Mesothelial cell of epicardium (in vitro differentiated cells): ENCODE results near the gene KLHL14. TPM values are rescaled to one million over a fixed set of nuclear protein-coding genes. Genes with fewer than 3 reads are reported as not detected.
A peak's percentile ranks its signal among the peaks of the same experiment; 100 is the strongest.

Experiments
- DNase-seq, 2 experiments: peaks; one replicate each; pipeline ENCODE4 v3.0.0; 2021; ENCODE audit warnings: low spot score in 2 of 2; ENCODE audit not compliant: unreplicated experiment in 2 of 2
- H3K27ac Mint-ChIP-seq: 2 replicates; pipeline ENCODE4 v1.8.0; 2021; ENCODE audit warnings: mixed read lengths
- H3K27me3 Mint-ChIP-seq: 2 replicates; pipeline ENCODE4 v1.8.0; 2021; ENCODE audit warnings: low read depth, mixed read lengths
- H3K36me3 Mint-ChIP-seq: 2 replicates; pipeline ENCODE4 v1.8.0; 2021; ENCODE audit warnings: mixed read lengths
- H3K4me1 Mint-ChIP-seq: 2 replicates; pipeline ENCODE4 v1.8.0; 2021; ENCODE audit warnings: mixed read lengths
- H3K4me3 Mint-ChIP-seq: 2 replicates; pipeline ENCODE4 v1.8.0; 2021; ENCODE audit warnings: mild to moderate bottlenecking, moderate library complexity, mixed read lengths
- H3K9me3 Mint-ChIP-seq: 2 replicates; pipeline ENCODE4 v1.8.0; 2021; ENCODE audit warnings: mixed read lengths
- CTCF ChIP-seq: fragments of 200-600 bp; sonication (generic); IDR thresholded peaks from one replicate; pipeline ENCODE4 v1.5.0; 2021; ENCODE audit warnings: antibody characterized with exemption; ENCODE audit not compliant: unreplicated experiment
- total RNA-seq: library from RNA; stranded (reverse); gene quantifications from 3 replicates; pipeline ENCODE4 v1.2.1, GENCODE V29; 2021

KLHL14 gene
- total RNA-seq, 1 donor from 2014 or later = 0.04 TPM

GRCh38 chr18:32769586-32770053 is 3.2 kb downstream of the KLHL14 start:
- H3K36me3 Mint-ChIP-seq = no peaks in the 10 kb centered on the region
- TF ChIP-seq CTCF = no peak
- H3K4me1 Mint-ChIP-seq = peaks cover 22% of the 10 kb centered on the region
- H3K9me3 Mint-ChIP-seq = no peaks in the 10 kb centered on the region
- peaks cover 87% of the 10 kb centered on the region for H3K27me3 Mint-ChIP-seq
- peak overlapping the region; percentile 57 for H3K4me3 Mint-ChIP-seq
- no peak for DNase-seq
- no peak overlapping the region for H3K27ac Mint-ChIP-seq

- no peak overlapping the region for H3K27ac Mint-ChIP-seq
- DNase-seq = no peak
- H3K36me3 Mint-ChIP-seq = no peaks in the 10 kb centered on the region
- peaks cover 86% of the 10 kb centered on the region for H3K27me3 Mint-ChIP-seq
- H3K4me3 Mint-ChIP-seq = peak overlapping the region; percentile 37
- TF ChIP-seq CTCF = no peak
- peaks cover 22% of the 10 kb centered on the region for H3K4me1 Mint-ChIP-seq
- H3K9me3 Mint-ChIP-seq = no peaks in the 10 kb centered on the region
Observed at GRCh38 chr18:32769071-32769585, 3.7 kb downstream of the KLHL14 start.

- Mint-ChIP-seq H3K27ac (no peak overlapping the region), H3K9me3 (no peaks in the 10 kb centered on the region), H3K4me1 (peaks cover 18% of the 10 kb centered on the region), H3K4me3 (no peak overlapping the region), H3K27me3 (peaks cover 78% of the 10 kb centered on the region), H3K36me3 (no peaks in the 10 kb centered on the region)
- no peak for DNase-seq
- TF ChIP-seq CTCF = no peak
Observed at GRCh38 chr18:32767400-32767799, 5.4 kb downstream of the KLHL14 start.

GRCh38 chr18:32764611-32765244 is 8.1 kb downstream of the KLHL14 start:
- no peak for DNase-seq
- H3K4me1 Mint-ChIP-seq = peaks cover 4% of the 10 kb centered on the region
- H3K27ac Mint-ChIP-seq = no peak overlapping the region
- no peak overlapping the region for H3K4me3 Mint-ChIP-seq
- H3K36me3 Mint-ChIP-seq = no peaks in the 10 kb centered on the region
- H3K27me3 Mint-ChIP-seq = peaks cover 65% of the 10 kb centered on the region
- no peaks in the 10 kb centered on the region for H3K9me3 Mint-ChIP-seq
- no peak for TF ChIP-seq CTCF

GRCh38 chr18:32763293-32763692 is 9.5 kb downstream of the KLHL14 start:
- no peaks in the 10 kb centered on the region for H3K36me3 Mint-ChIP-seq
- no peak overlapping the region for H3K27ac Mint-ChIP-seq
- H3K4me3 Mint-ChIP-seq = no peak overlapping the region
- DNase-seq = no peak
- peaks cover 58% of the 10 kb centered on the region for H3K27me3 Mint-ChIP-seq
- H3K4me1 Mint-ChIP-seq = peaks cover 2% of the 10 kb centered on the region
- TF ChIP-seq CTCF = no peak
- H3K9me3 Mint-ChIP-seq = no peaks in the 10 kb centered on the region
